ENCODE data around the gene TBC1D2. TPM values are rescaled to one million over a fixed set of nuclear protein-coding genes. Genes with fewer than 3 reads are reported as not detected.

TBC1D2 gene
- total and polyA plus RNA-seq, 2 donors (not counting 3 experiments of a cell fraction or from before 2014, with no cell fraction given) = 3.4 to 4.5 TPM

GRCh38 chr9:98206754-98207153, 48.7 kb downstream of the TBC1D2 start:
- FAIRE-seq (no peak), DNase-seq (ENCODE audit: low read depth, low spot score) (no peak)
- H3K9me1 ChIP-seq (replicated peaks; ENCODE audit: control insufficient read depth, extremely low read depth, insufficient read depth, low read length) = no peaks in the 10 kb centered on the region
- CTCF ChIA-PET = interaction anchor here (1.4 to 5.9 kb wide), 4 partner anchors 49 to 569 kb away, joined by 3 to 90 read pairs (median 32); partner anchors contain the start of gene TBC1D2
- POLR2A ChIA-PET = no interaction called here
- no peaks in the 10 kb centered on the region for H4K20me1 ChIP-seq (replicated peaks; ENCODE audit: control insufficient read depth, extremely low read depth, insufficient read depth, low read length)
- H3K4me1 ChIP-seq (ENCODE audit: control insufficient read depth, extremely low read depth, insufficient read depth, low read length) = no peaks in the 10 kb centered on the region
- H3K79me2 ChIP-seq (ENCODE audit: control insufficient read depth, insufficient read depth, low read length) = no peaks in the 10 kb centered on the region
- H3K4me2 ChIP-seq (ENCODE audit: insufficient read depth, low read length) = no peak overlapping the region
- no peaks in the 10 kb centered on the region for H3K27me3 ChIP-seq (ENCODE audit: control insufficient read depth in 2 of 2, insufficient read depth in 2 of 2, low read length in 2 of 2)
- H3K27ac ChIP-seq (ENCODE audit: insufficient read depth, low read depth, low read length) = no peak overlapping the region
- no peak for TF ChIP-seq MYC (IDR thresholded peaks at IDR 0.05; ENCODE audit: low read depth, low read length)
- no peak for TF ChIP-seq POLR2AphosphoS5 (IDR thresholded peaks at IDR 0.05; ENCODE audit: insufficient read depth, low read depth, low read length)
- no peak for TF ChIP-seq GATA2 (IDR thresholded peaks at IDR 0.05; ENCODE audit: insufficient read depth, insufficient read length, low read depth, low read length)
- TF ChIP-seq POLR2A (IDR thresholded peaks at IDR 0.05; ENCODE audit: low read depth, low read length) = no peak
- TF ChIP-seq MAX (IDR thresholded peaks at IDR 0.05; ENCODE audit: insufficient read depth, insufficient read length) = no peak
- TF ChIP-seq, protein P1, sequence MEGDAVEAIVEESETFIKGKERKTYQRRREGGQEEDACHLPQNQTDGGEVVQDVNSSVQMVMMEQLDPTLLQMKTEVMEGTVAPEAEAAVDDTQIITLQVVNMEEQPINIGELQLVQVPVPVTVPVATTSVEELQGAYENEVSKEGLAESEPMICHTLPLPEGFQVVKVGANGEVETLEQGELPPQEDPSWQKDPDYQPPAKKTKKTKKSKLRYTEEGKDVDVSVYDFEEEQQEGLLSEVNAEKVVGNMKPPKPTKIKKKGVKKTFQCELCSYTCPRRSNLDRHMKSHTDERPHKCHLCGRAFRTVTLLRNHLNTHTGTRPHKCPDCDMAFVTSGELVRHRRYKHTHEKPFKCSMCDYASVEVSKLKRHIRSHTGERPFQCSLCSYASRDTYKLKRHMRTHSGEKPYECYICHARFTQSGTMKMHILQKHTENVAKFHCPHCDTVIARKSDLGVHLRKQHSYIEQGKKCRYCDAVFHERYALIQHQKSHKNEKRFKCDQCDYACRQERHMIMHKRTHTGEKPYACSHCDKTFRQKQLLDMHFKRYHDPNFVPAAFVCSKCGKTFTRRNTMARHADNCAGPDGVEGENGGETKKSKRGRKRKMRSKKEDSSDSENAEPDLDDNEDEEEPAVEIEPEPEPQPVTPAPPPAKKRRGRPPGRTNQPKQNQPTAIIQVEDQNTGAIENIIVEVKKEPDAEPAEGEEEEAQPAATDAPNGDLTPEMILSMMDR (IDR thresholded peaks at IDR 0.05; ENCODE audit: extremely low read depth in 1 of 2, insufficient read depth in 1 of 2, low read depth in 1 of 2, low read length in 2 of 2) = no peak
- no peak for TF ChIP-seq JUN (IDR thresholded peaks at IDR 0.05; ENCODE audit: borderline replicate concordance, insufficient read depth, insufficient read length, low read depth)
- no peak for TF ChIP-seq EZH2 (IDR thresholded peaks at IDR 0.05; ENCODE audit: borderline replicate concordance, low read depth, low read length, severe bottlenecking)
- TF ChIP-seq FOS (IDR thresholded peaks at IDR 0.05; ENCODE audit: borderline replicate concordance, insufficient read depth, low read length) = no peak
- no peak overlapping the region for H3K9ac ChIP-seq (replicated peaks; ENCODE audit: extremely low read depth, insufficient read depth, low read length)
- no peak overlapping the region for H2AFZ ChIP-seq (ENCODE audit: low read depth, low read length)
- no peak overlapping the region for H3K4me3 ChIP-seq (replicated peaks in 1 of 3; ENCODE audit: insufficient read depth in 1 of 3, low read depth in 1 of 3, low read length in 3 of 3)
- H3K9me3 ChIP-seq (replicated peaks; ENCODE audit: control insufficient read depth, insufficient read depth, low read length) = no peaks in the 10 kb centered on the region
- intact Hi-C loops (cut with micrococcal nuclease) = no loop called here
- dilution Hi-C loops (cut with MboI; ENCODE audit: extremely low pct_ligation_motif_present, low sequenced_read_pairs) = no loop called here
- no TSS peak for BruUV-seq (replicated peaks)
- H3K36me3 ChIP-seq (ENCODE audit: control insufficient read depth in 2 of 2, extremely low read depth in 1 of 2, insufficient read depth in 2 of 2, low read length in 2 of 2) = no peaks in the 10 kb centered on the region

Measured in endothelial cell of umbilical vein (primary cell).